IMR-90 (cell line): ENCODE data around the gene MPP2. TPM values are rescaled to one million over a fixed set of nuclear protein-coding genes. Genes with fewer than 3 reads are reported as not detected.

Experiments
- ATAC-seq: fragments of 200-7000 bp; cut with Tn5 transposase; 2 replicates; pipeline ENCODE4 v1.9.1; 2020; ENCODE audit warnings: low read depth, mild to moderate bottlenecking, moderate library complexity
- BruUV-seq: library from RNA; stranded (reverse); fragments of 400-500 nt; replicated peaks from 2 replicates; lab custom pipeline; 2021; lab: Mats Ljungman, UMichigan
- CTCF ChIA-PET: fragments of 300-600 bp; formaldehyde crosslinking; extraction: SDS; loops from one replicate; lab custom pipeline; 2021; ENCODE audit warnings: antibody characterized with exemption; lab: Yijun Ruan, JAX
- POLR2A ChIA-PET: fragments of 300-600 bp; sonication (Branson Sonifier 250); formaldehyde crosslinking; loops from one replicate; lab custom pipeline; 2022; ENCODE audit warnings: antibody characterized with exemption; ENCODE audit not compliant: unreplicated experiment; lab: Charles Lee
- DNase-seq: peaks from one replicate; pipeline ENCODE4 v3.0.0; 2013
- H2AFZ ChIP-seq: replicated peaks from 2 replicates; pipeline ENCODE3; 2013; ENCODE audit warnings: low read length, mild to moderate bottlenecking; ENCODE audit not compliant: poor library complexity
- H2AK5ac ChIP-seq: 2 replicates; pipeline ENCODE4 v1.6.1; 2013; ENCODE audit warnings: low read depth, low read length, inconsistent platforms
- H2AK9ac ChIP-seq: replicated peaks from 2 replicates; pipeline ENCODE3; 2013; ENCODE audit warnings: mild to moderate bottlenecking, low read depth, low read length, moderate library complexity; ENCODE audit not compliant: poor library complexity
- H2BK120ac ChIP-seq: 2 replicates; pipeline ENCODE4 v1.6.1; 2013; ENCODE audit warnings: low read depth, low read length, inconsistent platforms
- H2BK15ac ChIP-seq: 3 replicates; pipeline ENCODE4 v1.6.1; 2013; ENCODE audit warnings: low read depth, low read length, inconsistent platforms
- H2BK20ac ChIP-seq: 2 replicates; pipeline ENCODE4 v1.6.1; 2013; ENCODE audit warnings: low read depth, mild to moderate bottlenecking, inconsistent platforms, low read length, moderate library complexity
- H2BK5ac ChIP-seq: 2 replicates; pipeline ENCODE4 v1.6.1; 2013; ENCODE audit warnings: mild to moderate bottlenecking, low read depth, low read length, inconsistent platforms; ENCODE audit not compliant: poor library complexity, severe bottlenecking
- H3K14ac ChIP-seq: replicated peaks from 2 replicates; pipeline ENCODE4 v1.6.1; 2013; ENCODE audit warnings: low read depth, low read length, inconsistent platforms
- H3K18ac ChIP-seq: 2 replicates; pipeline ENCODE4 v1.6.1; 2013; ENCODE audit warnings: low read depth, low read length, control low read depth
- H3K23ac ChIP-seq: 2 replicates; pipeline ENCODE4 v1.6.1; 2013; ENCODE audit warnings: low read depth, low read length, inconsistent platforms
- H3K27ac ChIP-seq: 2 replicates; pipeline ENCODE4 v1.5.1; 2013; ENCODE audit warnings: mild to moderate bottlenecking, control low read depth, low read length; ENCODE audit not compliant: insufficient read depth
- H3K27me3 ChIP-seq: 2 replicates; pipeline ENCODE4 v1.6.1; 2013; ENCODE audit warnings: low read length; ENCODE audit not compliant: control insufficient read depth, insufficient read depth
- H3K36me3 ChIP-seq: 2 replicates; pipeline ENCODE4 v1.6.1; 2013; ENCODE audit warnings: low read length, mixed read lengths; ENCODE audit not compliant: control insufficient read depth, insufficient read depth
- H3K4ac ChIP-seq: 2 replicates; pipeline ENCODE4 v1.6.1; 2013; ENCODE audit warnings: low read depth, low read length, inconsistent platforms
- H3K4me1 ChIP-seq: 2 replicates; pipeline ENCODE4 v1.6.1; 2013; ENCODE audit warnings: low read length, mixed read lengths; ENCODE audit not compliant: control insufficient read depth, insufficient read depth
- H3K4me2 ChIP-seq: 2 replicates; pipeline ENCODE4 v1.6.1; 2013; ENCODE audit warnings: low read depth, mild to moderate bottlenecking, control low read depth, low read length, moderate library complexity
- H3K4me3 ChIP-seq: 2 replicates; pipeline ENCODE4 v1.5.1; 2013; ENCODE audit warnings: low read depth, mild to moderate bottlenecking, control low read depth, low read length, moderate library complexity; ENCODE audit not compliant: insufficient read depth
- H3K56ac ChIP-seq: 2 replicates; pipeline ENCODE4 v1.6.1; 2013; ENCODE audit warnings: low read length, inconsistent platforms; ENCODE audit not compliant: insufficient read depth; ENCODE audit errors: extremely low read depth
- H3K79me1 ChIP-seq, 2 experiments: 2 replicates each; pipeline ENCODE4 v1.6.1; 2013; ENCODE audit warnings: low read length in 2 of 2, inconsistent platforms in 1 of 2, low read depth in 1 of 2
- H3K9ac ChIP-seq: 2 replicates; pipeline ENCODE4 v1.6.1; 2013; ENCODE audit warnings: low read depth, low read length, control low read depth
- H3K9me1 ChIP-seq: 2 replicates; pipeline ENCODE4 v1.6.1; 2013; ENCODE audit warnings: low read length, inconsistent platforms; ENCODE audit not compliant: insufficient read depth
- H3K9me3 ChIP-seq: 2 replicates; pipeline ENCODE4 v1.6.1; 2013; ENCODE audit warnings: low read length; ENCODE audit not compliant: control insufficient read depth, insufficient read depth
- H4K20me1 ChIP-seq: 2 replicates; pipeline ENCODE4 v1.6.1; 2013; ENCODE audit warnings: low read length, inconsistent platforms; ENCODE audit not compliant: insufficient read depth
- H4K5ac ChIP-seq: 2 replicates; pipeline ENCODE4 v1.6.1; 2013; ENCODE audit warnings: mild to moderate bottlenecking, low read depth, low read length, control low read depth
- H4K8ac ChIP-seq, 2 experiments: 2 replicates each; pipeline ENCODE4 v1.6.1; 2013; ENCODE audit warnings: low read depth in 2 of 2, low read length in 2 of 2, control low read depth in 1 of 2, inconsistent platforms in 1 of 2
- H4K91ac ChIP-seq: 2 replicates; pipeline ENCODE4 v1.6.1; 2013; ENCODE audit warnings: low read depth, low read length, inconsistent platforms; ENCODE audit not compliant: insufficient read depth
- BHLHE40 ChIP-seq: fragments of 150-350 bp; IDR thresholded peaks from 2 replicates; pipeline ENCODE4 v1.6.1; 2016; ENCODE audit warnings: mild to moderate bottlenecking, low read depth, low read length
- CEBPB ChIP-seq: IDR thresholded peaks from 2 replicates; pipeline ENCODE4 v1.6.1; 2012; ENCODE audit warnings: low read depth, low read length, improper control_type of control experiment
- FOS ChIP-seq: fragments of 150-350 bp; IDR thresholded peaks from 2 replicates; pipeline ENCODE4 v1.6.1; 2016; ENCODE audit warnings: low read depth, low read length
- MAZ ChIP-seq: IDR thresholded peaks from 2 replicates; pipeline ENCODE4 v1.6.1; 2012; ENCODE audit warnings: low read depth, mild to moderate bottlenecking, low read length, improper control_type of control experiment, moderate library complexity, borderline replicate concordance
- MXI1 ChIP-seq: IDR thresholded peaks from 2 replicates; pipeline ENCODE4 v1.6.1; 2012; ENCODE audit warnings: low read depth, mild to moderate bottlenecking, low read length, moderate library complexity, borderline replicate concordance
- NFE2L2 ChIP-seq: fragments of 150-350 bp; IDR thresholded peaks from 2 replicates; pipeline ENCODE4 v1.6.1; 2016; ENCODE audit warnings: low read depth, mild to moderate bottlenecking, low read length
- RAD21 ChIP-seq: IDR thresholded peaks from 2 replicates; pipeline ENCODE4 v1.6.1; 2012; ENCODE audit warnings: low read length, improper control_type of control experiment
- RCOR1 ChIP-seq: IDR thresholded peaks from 2 replicates; pipeline ENCODE4 v1.6.1; 2012; ENCODE audit warnings: mild to moderate bottlenecking, low read length, improper control_type of control experiment; ENCODE audit not compliant: insufficient replicate concordance
- RFX5 ChIP-seq: IDR thresholded peaks from 2 replicates; pipeline ENCODE4 v1.8.0; 2012; ENCODE audit warnings: low read depth, mild to moderate bottlenecking, low read length, moderate library complexity
- WGBS, 2 experiments: methylation state at CpG; one replicate each; pipeline versions ENCODE4 v1.1.5 to v1.1.7; 2013; ENCODE audit warnings: missing lambda C conversion rate in 2 of 2; ENCODE audit not compliant: insufficient read length in 1 of 2; ENCODE audit errors: extremely low coverage in 2 of 2; 5-methylcytosine and 5-hydroxymethylcytosine counted together
- dilution Hi-C: fragments of 300-500 bp; cut with HindIII; formaldehyde crosslinking; loops from one replicate; pipeline ENCODE4 v1.14.3; 2018; ENCODE audit warnings: low sequenced_read_pairs; ENCODE audit not compliant: unreplicated experiment
- in situ Hi-C: fragments of 300-500 bp; cut with MboI; formaldehyde crosslinking; loops from 3 replicates; pipeline ENCODE4 v1.14.3; 2019; ENCODE audit warnings: low sequenced_read_pairs, inconsistent platforms, mixed read lengths
- intact Hi-C: fragments of 100-400 bp; cut with micrococcal nuclease; formaldehyde crosslinking; loops from 2 replicates; pipeline ENCODE4 v1.10.0; 2022
- polyA plus RNA-seq, 3 experiments: library from polyadenylated mRNA; depleted of rRNA; stranded (reverse); fragments of >200 nt; gene quantifications; 2 replicates each; pipeline ENCODE4 v1.2.3, GENCODE V29; 2012; ENCODE audit warnings: low replicate concordance in 1 of 3
- total RNA-seq: library from RNA; depleted of rRNA; stranded (reverse); fragments of >200 nt; gene quantifications from 2 replicates; pipeline ENCODE4 v1.2.3, GENCODE V29; 2012
- TF ChIP-seq, protein P1 (sequence below): conservative IDR thresholded peaks from 2 replicates; pipeline ENCODE4 v1.5.1; 2012; ENCODE audit warnings: mild to moderate bottlenecking, low read depth, low read length, improper control_type of control experiment
- TF ChIP-seq, protein P2 (sequence below): fragments of 150-350 bp; IDR thresholded peaks from 2 replicates; pipeline ENCODE4 v1.6.1; 2017; ENCODE audit warnings: mild to moderate bottlenecking, antibody characterized with exemption, low read length, low read depth
- TF ChIP-seq, protein P3 (sequence below): fragments of 150-350 bp; IDR thresholded peaks from 2 replicates; pipeline ENCODE4 v1.6.1; 2016; ENCODE audit warnings: low read depth, mild to moderate bottlenecking, low read length, moderate library complexity, borderline replicate concordance

Gene MPP2
- total and polyA plus RNA-seq, 2 of the 4 experiments (the other 2 are of a cell fraction), result 3.2 to 3.8 TPM

DNA sequence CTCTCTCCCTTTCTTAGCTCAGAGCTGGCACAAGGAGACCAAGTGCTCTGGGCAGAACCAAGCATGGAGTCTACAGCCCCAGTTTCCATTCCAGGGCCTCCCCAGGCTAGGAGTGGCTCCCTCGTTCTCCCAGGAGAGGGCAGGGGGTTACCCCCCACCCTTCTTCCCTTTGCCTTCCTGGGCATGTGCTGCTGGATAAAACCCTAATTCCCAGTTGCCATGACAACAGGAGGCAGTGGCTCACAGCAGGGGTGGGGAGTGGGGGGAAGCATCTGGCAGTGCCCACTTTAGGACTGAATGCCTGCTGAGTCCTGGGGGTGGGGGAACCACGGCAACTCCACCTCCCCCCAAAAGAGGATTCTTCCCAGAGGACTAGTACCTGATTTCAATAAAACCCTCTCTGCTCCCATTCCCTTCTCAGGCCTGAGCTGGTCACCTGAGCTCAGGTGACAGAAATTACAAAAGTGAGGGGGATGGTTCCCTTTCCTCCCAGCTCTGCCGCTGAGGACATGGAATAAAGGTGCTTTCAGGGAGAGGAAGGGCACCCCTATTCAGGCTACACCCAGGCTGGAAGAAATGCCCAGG is 1.8 kb downstream of the MPP2 start:
- H2BK5ac ChIP-seq, result no peak overlapping the region
- no peak overlapping the region for H2BK20ac ChIP-seq
- H3K9me1 ChIP-seq, result 0 out of 2 replicates have a peak, but pooled peaks cover 4% of the 10 kb centered on the region
- H2BK120ac ChIP-seq, result no peak overlapping the region
- CTCF ChIA-PET, result interaction anchor here (1.9 kb wide), 1 partner anchor 27 kb away, joined by 6 read pairs; no protein-coding TSS in a partner anchor
- ATAC-seq (no peak), DNase-seq (no peak)
- H4K5ac ChIP-seq, result no peak overlapping the region
- H3K79me1 ChIP-seq, result no peaks in the 10 kb centered on the region
- no peak overlapping the region for H3K56ac ChIP-seq
- H4K8ac ChIP-seq, result no peak overlapping the region
- no peak overlapping the region for H3K9ac ChIP-seq
- H3K18ac ChIP-seq, result no peak overlapping the region
- H3K4me3 ChIP-seq, result no peak overlapping the region
- POLR2A ChIA-PET, result no interaction called here
- peaks cover 8% of the 10 kb centered on the region for H4K20me1 ChIP-seq
- TF ChIP-seq MXI1, result no peak
- no peak for TF ChIP-seq RCOR1
- TF ChIP-seq, protein P1, sequence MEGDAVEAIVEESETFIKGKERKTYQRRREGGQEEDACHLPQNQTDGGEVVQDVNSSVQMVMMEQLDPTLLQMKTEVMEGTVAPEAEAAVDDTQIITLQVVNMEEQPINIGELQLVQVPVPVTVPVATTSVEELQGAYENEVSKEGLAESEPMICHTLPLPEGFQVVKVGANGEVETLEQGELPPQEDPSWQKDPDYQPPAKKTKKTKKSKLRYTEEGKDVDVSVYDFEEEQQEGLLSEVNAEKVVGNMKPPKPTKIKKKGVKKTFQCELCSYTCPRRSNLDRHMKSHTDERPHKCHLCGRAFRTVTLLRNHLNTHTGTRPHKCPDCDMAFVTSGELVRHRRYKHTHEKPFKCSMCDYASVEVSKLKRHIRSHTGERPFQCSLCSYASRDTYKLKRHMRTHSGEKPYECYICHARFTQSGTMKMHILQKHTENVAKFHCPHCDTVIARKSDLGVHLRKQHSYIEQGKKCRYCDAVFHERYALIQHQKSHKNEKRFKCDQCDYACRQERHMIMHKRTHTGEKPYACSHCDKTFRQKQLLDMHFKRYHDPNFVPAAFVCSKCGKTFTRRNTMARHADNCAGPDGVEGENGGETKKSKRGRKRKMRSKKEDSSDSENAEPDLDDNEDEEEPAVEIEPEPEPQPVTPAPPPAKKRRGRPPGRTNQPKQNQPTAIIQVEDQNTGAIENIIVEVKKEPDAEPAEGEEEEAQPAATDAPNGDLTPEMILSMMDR, result no peak
- no peak for TF ChIP-seq RFX5
- no peak for TF ChIP-seq MAZ
- TF ChIP-seq BHLHE40, result no peak
- TF ChIP-seq CEBPB, result no peak
- no peak for TF ChIP-seq FOS
- TF ChIP-seq NFE2L2, result no peak
- TF ChIP-seq RAD21, result no peak
- TF ChIP-seq, protein P2, sequence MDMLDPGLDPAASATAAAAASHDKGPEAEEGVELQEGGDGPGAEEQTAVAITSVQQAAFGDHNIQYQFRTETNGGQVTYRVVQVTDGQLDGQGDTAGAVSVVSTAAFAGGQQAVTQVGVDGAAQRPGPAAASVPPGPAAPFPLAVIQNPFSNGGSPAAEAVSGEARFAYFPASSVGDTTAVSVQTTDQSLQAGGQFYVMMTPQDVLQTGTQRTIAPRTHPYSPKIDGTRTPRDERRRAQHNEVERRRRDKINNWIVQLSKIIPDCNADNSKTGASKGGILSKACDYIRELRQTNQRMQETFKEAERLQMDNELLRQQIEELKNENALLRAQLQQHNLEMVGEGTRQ, result no peak
- TF ChIP-seq, protein P3, sequence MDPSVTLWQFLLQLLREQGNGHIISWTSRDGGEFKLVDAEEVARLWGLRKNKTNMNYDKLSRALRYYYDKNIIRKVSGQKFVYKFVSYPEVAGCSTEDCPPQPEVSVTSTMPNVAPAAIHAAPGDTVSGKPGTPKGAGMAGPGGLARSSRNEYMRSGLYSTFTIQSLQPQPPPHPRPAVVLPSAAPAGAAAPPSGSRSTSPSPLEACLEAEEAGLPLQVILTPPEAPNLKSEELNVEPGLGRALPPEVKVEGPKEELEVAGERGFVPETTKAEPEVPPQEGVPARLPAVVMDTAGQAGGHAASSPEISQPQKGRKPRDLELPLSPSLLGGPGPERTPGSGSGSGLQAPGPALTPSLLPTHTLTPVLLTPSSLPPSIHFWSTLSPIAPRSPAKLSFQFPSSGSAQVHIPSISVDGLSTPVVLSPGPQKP, result no peak
- peak overlapping the region; percentile 82 for H2AFZ ChIP-seq
- intact Hi-C loops (no loop called here), dilution Hi-C loops (no loop called here), in situ Hi-C loops (no loop called here)
- H3K27ac ChIP-seq, result no peak overlapping the region
- H3K9me3 ChIP-seq, result no peaks in the 10 kb centered on the region
- H3K27me3 ChIP-seq, result peaks cover 7% of the 10 kb centered on the region; the same call in 1 of the 2 replicates
- BruUV-seq, result no TSS peak
- H2AK5ac ChIP-seq, result no peak overlapping the region
- peaks cover 6% of the 10 kb centered on the region for H3K4me1 ChIP-seq
- no peak overlapping the region for H3K14ac ChIP-seq
- H3K36me3 ChIP-seq, result no peaks in the 10 kb centered on the region
- H3K4me2 ChIP-seq, result no peak overlapping the region
- H2AK9ac ChIP-seq, result peak overlapping the region; percentile 19
- H3K23ac ChIP-seq, result no peak overlapping the region
- no peak overlapping the region for H3K4ac ChIP-seq
- WGBS, 2 experiments, result no CpG with 5 or more reads among the region's 3 CpGs
- no peak overlapping the region for H4K91ac ChIP-seq
- H2BK15ac ChIP-seq, result no peak overlapping the region
